HG03139 (cell line): ENCODE measurements around the gene KCTD21.
"Not testable (repeated sequence)": the region's sequence is repeated elsewhere in the genome, so short reads cannot be mapped to it uniquely, and the experiment has no call there.

Source experiments
- ATAC-seq: cut with Tn5 transposase; IDR thresholded peaks from one replicate; pipeline ENCODE4 v1.9.1; 2021; ENCODE audit not compliant: unreplicated experiment

The KCTD21 gene

GRCh38 chr11:78188286-78189173 is at the start of gene KCTD21, which contains the start of gene USP35:
Gene KCTD21 (minus strand): TSS chr11:78188626. CDS start chr11:78174554, 14,072 bp downstream.
Gene USP35 (plus strand): TSS chr11:78188919. CDS start chr11:78196246, 7,327 bp downstream.
- ATAC-seq = peak; percentile 96

GRCh38 chr11:78237293-78238046 is 49.0 kb upstream of the KCTD21 start:
- ATAC-seq = no peak

- ATAC-seq = no peak
Observed at GRCh38 chr11:78234006-78234405, 45.6 kb upstream of the KCTD21 start.

GRCh38 chr11:78233046-78233445 is 44.6 kb upstream of the KCTD21 start:
- ATAC-seq = not testable (repeated sequence)

- ATAC-seq = no peak
Observed at GRCh38 chr11:78231962-78232501, 43.6 kb upstream of the KCTD21 start.

GRCh38 chr11:78230161-78230877 is 41.9 kb upstream of the KCTD21 start:
- no peak for ATAC-seq

- ATAC-seq = no peak
Observed at GRCh38 chr11:78229106-78229505, 40.7 kb upstream of the KCTD21 start.

- no peak for ATAC-seq
Observed at GRCh38 chr11:78228467-78228866, 40.0 kb upstream of the KCTD21 start.

- no peak for ATAC-seq
Observed at GRCh38 chr11:78227921-78228320, 39.5 kb upstream of the KCTD21 start.

GRCh38 chr11:78226684-78227680 is 38.6 kb upstream of the KCTD21 start:
- ATAC-seq = no peak

GRCh38 chr11:78224906-78225420 is 36.5 kb upstream of the KCTD21 start:
- no peak for ATAC-seq

- ATAC-seq = no peak
Observed at GRCh38 chr11:78224506-78224905, 36.1 kb upstream of the KCTD21 start.

GRCh38 chr11:78223320-78223954 is 35.0 kb upstream of the KCTD21 start:
- ATAC-seq = peak; percentile 78

GRCh38 chr11:78222726-78223125 is 34.3 kb upstream of the KCTD21 start:
- not testable (repeated sequence) for ATAC-seq

- ATAC-seq = no peak
Observed at GRCh38 chr11:78221396-78222315, 33.2 kb upstream of the KCTD21 start.

- ATAC-seq = no peak
Observed at GRCh38 chr11:78220218-78221157, 32.1 kb upstream of the KCTD21 start.
